HepG2 (cell line): ENCODE measurements around the gene MT1M. TPM values are rescaled to one million over a fixed set of nuclear protein-coding genes. Genes with fewer than 3 reads are reported as not detected.

ENCODE experiments used
- ATF7-NPFF ChIP-seq: sonication (generic); formaldehyde crosslinking; IDR thresholded peaks from 2 replicates; pipeline ENCODE4 v1.8.1; 2023; ENCODE audit warnings: mild to moderate bottlenecking, low read depth, missing genetic modification reagents, moderate library complexity
- ERF ChIP-seq: IDR thresholded peaks from 2 replicates; pipeline ENCODE4 v1.6.1; 2018; ENCODE audit warnings: missing biosample characterization, missing genetic modification reagents
- GTF2F1 ChIP-seq: fragments of 150-350 bp; IDR thresholded peaks from 2 replicates; pipeline ENCODE4 v1.6.1; 2014; ENCODE audit warnings: low read length
- KDM2A ChIP-seq: sonication (generic); formaldehyde crosslinking; IDR thresholded peaks from 2 replicates; pipeline ENCODE4 v1.4.0; 2020; ENCODE audit warnings: low read depth, missing genetic modification reagents, borderline replicate concordance
- NPAS2 ChIP-seq: sonication (generic); formaldehyde crosslinking; IDR thresholded peaks from 2 replicates; pipeline ENCODE4 v1.8.0; 2022; ENCODE audit warnings: mild to moderate bottlenecking, missing genetic modification reagents, borderline replicate concordance
- NR2F2 ChIP-seq: IDR thresholded peaks from 2 replicates; pipeline ENCODE4 v1.6.1; 2012; ENCODE audit warnings: low read depth, inconsistent platforms, borderline replicate concordance
- PATZ1 ChIP-seq: sonication (generic); formaldehyde crosslinking; IDR thresholded peaks from 2 replicates; pipeline ENCODE4 v1.4.0; 2020; ENCODE audit warnings: missing genetic modification reagents
- RELA ChIP-seq: sonication (generic); formaldehyde crosslinking; IDR thresholded peaks from 2 replicates; pipeline ENCODE4 v1.4.0; 2020; ENCODE audit warnings: missing genetic modification reagents
- SOX6 ChIP-seq, 2 experiments: fragments of 450-650 bp in 1 of 2; sonication (generic) in 1 of 2; formaldehyde crosslinking in 1 of 2; IDR thresholded peaks; 2 replicates each; pipeline versions ENCODE4 v1.4.0 to v1.6.1; 2017 to 2020; ENCODE audit warnings: antibody characterized with exemption in 1 of 2, mild to moderate bottlenecking in 1 of 2, missing genetic modification reagents in 1 of 2
- ZEB1 ChIP-seq: IDR thresholded peaks from 2 replicates; pipeline ENCODE4 v1.6.1; 2012; ENCODE audit warnings: mild to moderate bottlenecking, low read depth, inconsistent platforms; ENCODE audit not compliant: insufficient replicate concordance
- ZNF446 ChIP-seq: sonication (generic); formaldehyde crosslinking; IDR thresholded peaks from 2 replicates; pipeline ENCODE4 v1.5.0; 2020; ENCODE audit warnings: mild to moderate bottlenecking, missing genetic modification reagents
- ZNF766 ChIP-seq: sonication (generic); formaldehyde crosslinking; IDR thresholded peaks from 2 replicates; pipeline ENCODE4 v1.5.0; 2020; ENCODE audit warnings: missing genetic modification reagents, borderline replicate concordance
- ZNF784 ChIP-seq: sonication (generic); formaldehyde crosslinking; IDR thresholded peaks from 2 replicates; pipeline ENCODE4 v1.5.1; 2020; ENCODE audit warnings: missing genetic modification reagents, mild to moderate bottlenecking, borderline replicate concordance
- ZSCAN31 ChIP-seq: sonication (generic); formaldehyde crosslinking; IDR thresholded peaks from 2 replicates; pipeline ENCODE4 v1.5.0; 2020; ENCODE audit warnings: low read depth, mild to moderate bottlenecking, missing genetic modification reagents
- ZSCAN5A ChIP-seq: sonication (generic); formaldehyde crosslinking; IDR thresholded peaks from 2 replicates; pipeline ENCODE4 v1.8.0; 2022; ENCODE audit warnings: mild to moderate bottlenecking, missing genetic modification reagents, borderline replicate concordance
- polyA plus RNA-seq, 8 experiments: library from polyadenylated mRNA; depleted of rRNA in 3 of 8; stranded (reverse) in 7 of 8; unstranded in 1 of 8; fragments of >200 nt; fragmentation: Illumina TruSeq in 4 of 8; extraction: Trizol in 4 of 8; gene quantifications; 2 replicates each; pipeline versions ENCODE4 v1.2.1 to v1.2.3, GENCODE V29; 2011 to 2016; ENCODE audit warnings: low read depth in 4 of 8, missing spikeins in 1 of 8, mixed read lengths in 1 of 8; ENCODE audit not compliant: insufficient read depth in 1 of 8
- total RNA-seq, 5 experiments: library from RNA; depleted of rRNA; stranded (reverse); fragments of >200 nt; fragmentation: Illumina TruSeq; extraction: Trizol; gene quantifications; 2 replicates each; pipeline ENCODE4 v1.2.3, GENCODE V29; 2016; ENCODE audit warnings: low read depth in 1 of 5
- TF ChIP-seq, protein P1 (sequence below): sonication (generic); formaldehyde crosslinking; IDR thresholded peaks from 2 replicates; pipeline ENCODE4 v1.4.0; 2020; ENCODE audit warnings: low read depth, mild to moderate bottlenecking, missing genetic modification reagents
- TF ChIP-seq, protein P2 (sequence below): sonication (generic); formaldehyde crosslinking; conservative IDR thresholded peaks from 2 replicates; pipeline ENCODE4 v1.4.0; 2020; ENCODE audit warnings: missing genetic modification reagents
- TF ChIP-seq, protein P3 (sequence below): sonication (generic); formaldehyde crosslinking; IDR thresholded peaks from 2 replicates; pipeline ENCODE4 v1.5.1; 2020; ENCODE audit warnings: missing genetic modification reagents, mild to moderate bottlenecking, borderline replicate concordance

MT1M gene
- total and polyA plus RNA-seq, 2 of the 13 experiments (the other 11 are each of a cell fraction or from before 2014, with no cell fraction given), result 4.6 TPM; not detected in 1

GRCh38 chr16:56625140-56625942, 7.1 kb upstream of the MT1M start, which contains the start of gene MT1E (continued):
- peak; percentile 64; the same call in 1 of the 2 replicates for TF ChIP-seq PATZ1 (CRISPR knock-in tag)
- peak; percentile 73; the same call in 1 of the 2 replicates for TF ChIP-seq ZNF446 (CRISPR knock-in tag)
- TF ChIP-seq, protein P1, sequence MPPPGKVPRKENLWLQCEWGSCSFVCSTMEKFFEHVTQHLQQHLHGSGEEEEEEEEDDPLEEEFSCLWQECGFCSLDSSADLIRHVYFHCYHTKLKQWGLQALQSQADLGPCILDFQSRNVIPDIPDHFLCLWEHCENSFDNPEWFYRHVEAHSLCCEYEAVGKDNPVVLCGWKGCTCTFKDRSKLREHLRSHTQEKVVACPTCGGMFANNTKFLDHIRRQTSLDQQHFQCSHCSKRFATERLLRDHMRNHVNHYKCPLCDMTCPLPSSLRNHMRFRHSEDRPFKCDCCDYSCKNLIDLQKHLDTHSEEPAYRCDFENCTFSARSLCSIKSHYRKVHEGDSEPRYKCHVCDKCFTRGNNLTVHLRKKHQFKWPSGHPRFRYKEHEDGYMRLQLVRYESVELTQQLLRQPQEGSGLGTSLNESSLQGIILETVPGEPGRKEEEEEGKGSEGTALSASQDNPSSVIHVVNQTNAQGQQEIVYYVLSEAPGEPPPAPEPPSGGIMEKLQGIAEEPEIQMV (CRISPR knock-in tag), result no peak; the same call in 1 of the 2 replicates
- TF ChIP-seq, protein P2, sequence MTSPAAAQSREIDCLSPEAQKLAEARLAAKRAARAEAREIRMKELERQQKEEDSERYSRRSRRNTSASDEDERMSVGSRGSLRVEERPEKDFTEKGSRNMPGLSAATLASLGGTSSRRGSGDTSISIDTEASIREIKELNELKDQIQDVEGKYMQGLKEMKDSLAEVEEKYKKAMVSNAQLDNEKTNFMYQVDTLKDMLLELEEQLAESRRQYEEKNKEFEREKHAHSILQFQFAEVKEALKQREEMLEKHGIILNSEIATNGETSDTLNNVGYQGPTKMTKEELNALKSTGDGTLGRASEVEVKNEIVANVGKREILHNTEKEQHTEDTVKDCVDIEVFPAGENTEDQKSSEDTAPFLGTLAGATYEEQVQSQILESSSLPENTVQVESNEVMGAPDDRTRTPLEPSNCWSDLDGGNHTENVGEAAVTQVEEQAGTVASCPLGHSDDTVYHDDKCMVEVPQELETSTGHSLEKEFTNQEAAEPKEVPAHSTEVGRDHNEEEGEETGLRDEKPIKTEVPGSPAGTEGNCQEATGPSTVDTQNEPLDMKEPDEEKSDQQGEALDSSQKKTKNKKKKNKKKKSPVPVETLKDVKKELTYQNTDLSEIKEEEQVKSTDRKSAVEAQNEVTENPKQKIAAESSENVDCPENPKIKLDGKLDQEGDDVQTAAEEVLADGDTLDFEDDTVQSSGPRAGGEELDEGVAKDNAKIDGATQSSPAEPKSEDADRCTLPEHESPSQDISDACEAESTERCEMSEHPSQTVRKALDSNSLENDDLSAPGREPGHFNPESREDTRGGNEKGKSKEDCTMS (CRISPR knock-in tag), result 0 out of 2 replicates have a peak, but pooled peaks have one; percentile 31
- no peak for TF ChIP-seq GTF2F1
- no peak for TF ChIP-seq NR2F2
- TF ChIP-seq ZEB1, result no peak
- TF ChIP-seq, protein P3, sequence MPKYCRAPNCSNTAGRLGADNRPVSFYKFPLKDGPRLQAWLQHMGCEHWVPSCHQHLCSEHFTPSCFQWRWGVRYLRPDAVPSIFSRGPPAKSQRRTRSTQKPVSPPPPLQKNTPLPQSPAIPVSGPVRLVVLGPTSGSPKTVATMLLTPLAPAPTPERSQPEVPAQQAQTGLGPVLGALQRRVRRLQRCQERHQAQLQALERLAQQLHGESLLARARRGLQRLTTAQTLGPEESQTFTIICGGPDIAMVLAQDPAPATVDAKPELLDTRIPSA, result no peak
- TF ChIP-seq ZNF766 (CRISPR knock-in tag), result no peak; the same call in 1 of the 2 replicates
- no peak; the same call in 1 of the 2 replicates for TF ChIP-seq ZSCAN5A
- no peak for TF ChIP-seq NPAS2 (CRISPR knock-in tag)
- TF ChIP-seq ATF7-NPFF (CRISPR knock-in tag), result peak; percentile 69; the same call in 1 of the 2 replicates
- TF ChIP-seq KDM2A (CRISPR knock-in tag), result peak; percentile 86; the same call in 1 of the 2 replicates
- TF ChIP-seq ZNF784, result 0 out of 2 replicates have a peak, but pooled peaks have one; percentile 28
- TF ChIP-seq ZSCAN31 (CRISPR knock-in tag), result peak; percentile 57; the same call in 1 of the 2 replicates
- peak; percentile 43; the same call in 1 of the 2 replicates for TF ChIP-seq ERF (CRISPR knock-in tag)
- peak; percentile 72; the same call in 1 of the 2 replicates for TF ChIP-seq RELA (CRISPR knock-in tag)
- TF ChIP-seq SOX6 (IDR thresholded peaks at IDR 0.05), result no peak
- no peak for TF ChIP-seq SOX6 (CRISPR knock-in tag; IDR thresholded peaks at IDR 0.05)
